Peyer's patch (tissue), 4 donors: ENCODE results near the gene IMPACT. TPM values are rescaled to one million over a fixed set of nuclear protein-coding genes. Genes with fewer than 3 reads are reported as not detected.

Experiments
- DNase-seq, 3 donors: peaks; one replicate each; pipeline ENCODE4 v3.0.0-alpha.2; 2017 to 2019
- H3K27ac ChIP-seq, 4 donors: fragments of 200-600 bp; sonication (generic); one replicate each; pipeline ENCODE4 v1.5.1; 2016 to 2019
- H3K27me3 ChIP-seq, 2 donors: fragments of 200-600 bp; sonication (generic); one replicate each; pipeline ENCODE4 v1.5.1; 2019
- H3K36me3 ChIP-seq, 3 donors: fragments of 200-600 bp; sonication (generic); one replicate each; pipeline ENCODE4 v1.5.1; 2016 to 2019
- H3K4me1 ChIP-seq, 4 donors: fragments of 200-600 bp; sonication (generic); one replicate each; pipeline ENCODE4 v1.5.1; 2016 to 2019
- H3K4me3 ChIP-seq, 4 donors: fragments of 200-600 bp; sonication (generic); 1 replicate in 3 of 4; 2 replicates in 1 of 4; pipeline ENCODE4 v1.5.1; 2016 to 2019; ENCODE audit warnings: mild to moderate bottlenecking in 1 of 4
- H3K9me3 ChIP-seq, 4 donors: fragments of 200-600 bp; sonication (generic); one replicate each; pipeline ENCODE4 v1.5.1; 2016 to 2019; ENCODE audit warnings: mild to moderate bottlenecking in 1 of 4
- CTCF ChIP-seq, 6 experiments: fragments of 450-650 bp in 4 of 6; fragments of 200-600 bp in 2 of 6; sonication (generic) in 1 of 6; IDR thresholded peaks; one replicate each; pipeline ENCODE4 v1.5.1; 2017 to 2019; ENCODE audit warnings: antibody characterized with exemption in 6 of 6, mild to moderate bottlenecking in 3 of 6, moderate library complexity in 1 of 6
- POLR2A ChIP-seq, 2 donors: fragments of 450-650 bp; IDR thresholded peaks; one replicate each; pipeline ENCODE4 v1.5.1; 2017; ENCODE audit warnings: antibody characterized with exemption in 2 of 2, mild to moderate bottlenecking in 2 of 2, moderate library complexity in 2 of 2
- total RNA-seq, 4 donors: library from RNA; depleted of rRNA; stranded (reverse); fragments of >200 nt; gene quantifications; one replicate each; pipeline ENCODE4 v1.1.0, GENCODE V29; 2016

The IMPACT gene
- total RNA-seq, 4 donors from 2014 or later = 10.3 to 18.2 (median 13.8) TPM

DNA sequence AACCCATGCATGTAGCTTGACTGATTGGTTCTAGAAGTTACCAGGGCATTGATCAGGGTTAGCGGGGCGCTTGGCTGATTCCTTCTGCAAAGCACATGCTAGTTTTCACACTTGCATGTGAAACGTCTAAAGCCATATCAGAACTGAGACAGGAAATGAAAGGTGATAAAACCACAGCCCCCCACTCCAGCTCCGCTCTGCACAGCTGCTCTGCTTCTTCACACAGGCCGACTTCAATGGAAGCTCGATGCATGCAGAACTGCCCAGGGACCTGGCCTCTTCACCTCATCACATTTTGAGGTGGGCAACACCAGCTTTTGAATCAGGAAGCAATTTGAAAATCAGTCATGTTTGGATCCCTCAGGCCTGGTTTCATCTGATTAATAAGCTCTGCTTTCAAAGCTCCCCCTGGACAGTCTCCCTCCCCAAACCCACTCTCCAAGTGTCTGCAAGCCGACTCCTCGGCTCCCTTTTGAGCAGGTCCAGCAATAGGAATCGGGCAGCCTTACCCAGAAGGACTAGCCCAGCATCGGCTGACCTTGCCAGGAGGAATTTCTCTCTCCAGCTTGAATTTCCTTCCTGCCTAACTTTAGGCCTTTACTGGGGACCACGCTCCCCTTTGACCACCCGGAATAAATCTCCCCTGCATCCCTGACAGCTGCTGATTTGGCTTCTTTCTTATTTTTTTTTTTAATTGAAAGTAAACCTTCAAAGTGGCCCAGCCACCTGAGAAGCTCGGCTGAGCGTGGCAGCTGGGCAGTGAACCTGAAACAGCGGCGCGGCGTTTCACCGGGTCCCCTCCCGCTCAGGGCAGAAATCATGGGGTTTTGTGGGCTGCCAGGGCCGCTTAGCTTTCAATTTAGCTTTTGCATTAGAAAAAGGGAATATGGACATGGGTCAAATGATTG, 65.7 kb downstream of the IMPACT start:
- no peaks in the 10 kb centered on the region for H3K27me3 ChIP-seq
- H3K9me3 ChIP-seq = no peaks in the 10 kb centered on the region
- DNase-seq = peak in 2 of 3 donors; percentile 48 to 65
- peak overlapping the region in 1 of 4 donors; percentile 56 for H3K27ac ChIP-seq
- TF ChIP-seq CTCF (IDR thresholded peaks at IDR 0.05) (no peak), POLR2A (IDR thresholded peaks at IDR 0.05) (no peak)
- no peaks in the 10 kb centered on the region for H3K36me3 ChIP-seq
- H3K4me3 ChIP-seq = no peak overlapping the region
- no peaks in the 10 kb centered on the region for H3K4me1 ChIP-seq

DNA sequence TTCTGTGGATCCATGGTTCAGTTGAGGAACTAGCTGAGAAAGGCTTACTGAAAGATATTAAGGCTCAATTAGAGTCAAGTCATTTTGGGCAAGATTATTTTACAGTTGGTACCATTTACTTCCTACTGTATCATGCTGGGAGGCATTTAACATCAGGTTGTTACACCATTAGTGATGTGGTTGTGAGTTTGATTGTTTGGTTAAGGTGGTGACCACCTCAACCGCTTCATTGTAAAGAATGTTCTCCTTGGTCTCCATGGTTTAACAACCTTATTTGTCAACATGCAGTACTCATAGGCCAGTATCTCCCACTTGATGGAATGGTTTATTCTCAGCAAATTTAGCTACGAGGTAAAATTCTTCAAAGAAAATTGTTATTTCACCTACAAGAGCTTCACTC, 68.1 kb downstream of the IMPACT start:
- no peaks in the 10 kb centered on the region for H3K27me3 ChIP-seq
- H3K9me3 ChIP-seq = no peaks in the 10 kb centered on the region
- H3K27ac ChIP-seq = no peak overlapping the region
- no peaks in the 10 kb centered on the region for H3K36me3 ChIP-seq
- H3K4me3 ChIP-seq = no peak overlapping the region
- no peak for DNase-seq
- no peaks in the 10 kb centered on the region for H3K4me1 ChIP-seq
- no peak for TF ChIP-seq POLR2A (IDR thresholded peaks at IDR 0.05)
- TF ChIP-seq CTCF (IDR thresholded peaks at IDR 0.05) = no peak

- Histone ChIP-seq H3K4me3 (no peak overlapping the region), H3K27me3 (no peaks in the 10 kb centered on the region), H3K9me3 (no peaks in the 10 kb centered on the region), H3K36me3 (no peaks in the 10 kb centered on the region), H3K4me1 (no peaks in the 10 kb centered on the region), H3K27ac (no peak overlapping the region)
- no peak for TF ChIP-seq POLR2A (IDR thresholded peaks at IDR 0.05)
- TF ChIP-seq CTCF (IDR thresholded peaks at IDR 0.05) = no peak
- DNase-seq = no peak
These were observed 70.7 kb downstream of the IMPACT start for GRCh38 chr18:24497031-24497754.

DNA sequence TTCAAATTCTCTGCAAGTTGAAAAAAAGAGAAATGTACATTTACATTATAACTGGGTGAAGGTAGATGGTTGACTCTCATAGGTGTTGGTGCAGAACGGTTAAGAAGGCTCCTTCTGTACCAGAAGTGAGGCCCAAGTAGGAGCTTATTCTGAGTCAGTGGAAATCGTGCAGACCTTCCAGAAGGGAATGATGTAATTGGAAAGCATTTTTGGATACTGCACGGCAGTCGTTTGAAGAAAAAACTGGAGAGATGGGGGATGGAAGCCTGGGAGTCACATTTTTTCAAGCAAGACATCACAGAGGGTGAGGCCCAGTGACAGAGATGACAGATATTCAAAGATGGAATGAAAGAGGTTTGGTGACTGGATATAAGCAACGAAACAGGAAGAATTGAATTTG, 73.3 kb downstream of the IMPACT start:
- H3K27ac ChIP-seq = no peak overlapping the region
- no peaks in the 10 kb centered on the region for H3K36me3 ChIP-seq
- no peak overlapping the region for H3K4me3 ChIP-seq
- H3K27me3 ChIP-seq = no peaks in the 10 kb centered on the region
- H3K4me1 ChIP-seq = no peaks in the 10 kb centered on the region
- DNase-seq = no peak
- no peaks in the 10 kb centered on the region for H3K9me3 ChIP-seq
- TF ChIP-seq CTCF (IDR thresholded peaks at IDR 0.05) = no peak
- TF ChIP-seq POLR2A (IDR thresholded peaks at IDR 0.05) = no peak

GRCh38 chr18:24500217-24500616, 73.7 kb downstream of the IMPACT start:
- Histone ChIP-seq H3K27me3 (no peaks in the 10 kb centered on the region), H3K27ac (no peak overlapping the region)
- TF ChIP-seq POLR2A (IDR thresholded peaks at IDR 0.05) (no peak), CTCF (IDR thresholded peaks at IDR 0.05) (no peak)

More at GRCh38 chr18:24500217-24500616, 73.7 kb downstream of the IMPACT start:
- Histone ChIP-seq H3K4me1 (no peaks in the 10 kb centered on the region), H3K9me3 (no peaks in the 10 kb centered on the region), H3K4me3 (no peak overlapping the region), H3K36me3 (no peaks in the 10 kb centered on the region)
- DNase-seq = no peak
